Measurements from ENCODE around the gene TSGA10IP.

Gene TSGA10IP

DNA sequence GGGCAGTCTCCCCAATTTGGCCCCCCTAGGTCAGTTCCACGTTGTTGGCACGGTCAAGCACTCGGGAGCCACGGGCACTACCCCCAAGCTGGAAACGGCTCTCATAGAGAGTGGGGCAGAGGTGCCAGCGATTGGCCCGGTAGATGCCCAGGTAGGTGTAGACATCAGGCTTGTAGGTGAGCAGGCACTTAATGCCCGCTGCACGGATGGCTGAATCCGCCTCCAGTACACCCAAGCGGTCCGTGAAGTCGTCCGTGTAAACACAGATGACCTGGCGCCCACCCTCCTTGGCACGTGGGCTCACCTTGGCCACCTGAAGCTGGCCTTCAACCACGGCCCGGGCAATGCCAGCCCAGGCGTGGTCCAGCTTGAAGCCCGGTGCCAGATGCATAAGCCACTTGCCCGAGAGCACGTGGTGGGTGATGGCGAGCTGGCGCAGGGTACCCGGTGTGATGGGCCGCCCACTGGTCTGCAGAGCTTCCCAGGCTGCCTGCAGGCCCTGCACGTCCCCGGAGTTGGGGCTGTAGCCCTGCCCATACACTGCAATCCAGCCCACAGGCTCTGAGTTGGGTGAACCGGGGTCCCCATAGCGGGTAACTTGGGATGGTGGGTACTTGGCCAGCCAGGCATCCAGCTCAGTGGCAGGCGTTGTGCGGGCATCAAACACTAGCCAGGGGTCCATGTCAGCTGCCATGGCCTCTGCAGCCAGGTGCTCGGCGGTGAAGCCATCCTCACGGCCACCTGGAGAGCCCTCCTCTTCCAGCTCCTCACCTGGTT is 27.7 kb upstream of the TSGA10IP start:
- DNase-seq (ENCODE audit: low read depth, low spot score), result no peak

DNA sequence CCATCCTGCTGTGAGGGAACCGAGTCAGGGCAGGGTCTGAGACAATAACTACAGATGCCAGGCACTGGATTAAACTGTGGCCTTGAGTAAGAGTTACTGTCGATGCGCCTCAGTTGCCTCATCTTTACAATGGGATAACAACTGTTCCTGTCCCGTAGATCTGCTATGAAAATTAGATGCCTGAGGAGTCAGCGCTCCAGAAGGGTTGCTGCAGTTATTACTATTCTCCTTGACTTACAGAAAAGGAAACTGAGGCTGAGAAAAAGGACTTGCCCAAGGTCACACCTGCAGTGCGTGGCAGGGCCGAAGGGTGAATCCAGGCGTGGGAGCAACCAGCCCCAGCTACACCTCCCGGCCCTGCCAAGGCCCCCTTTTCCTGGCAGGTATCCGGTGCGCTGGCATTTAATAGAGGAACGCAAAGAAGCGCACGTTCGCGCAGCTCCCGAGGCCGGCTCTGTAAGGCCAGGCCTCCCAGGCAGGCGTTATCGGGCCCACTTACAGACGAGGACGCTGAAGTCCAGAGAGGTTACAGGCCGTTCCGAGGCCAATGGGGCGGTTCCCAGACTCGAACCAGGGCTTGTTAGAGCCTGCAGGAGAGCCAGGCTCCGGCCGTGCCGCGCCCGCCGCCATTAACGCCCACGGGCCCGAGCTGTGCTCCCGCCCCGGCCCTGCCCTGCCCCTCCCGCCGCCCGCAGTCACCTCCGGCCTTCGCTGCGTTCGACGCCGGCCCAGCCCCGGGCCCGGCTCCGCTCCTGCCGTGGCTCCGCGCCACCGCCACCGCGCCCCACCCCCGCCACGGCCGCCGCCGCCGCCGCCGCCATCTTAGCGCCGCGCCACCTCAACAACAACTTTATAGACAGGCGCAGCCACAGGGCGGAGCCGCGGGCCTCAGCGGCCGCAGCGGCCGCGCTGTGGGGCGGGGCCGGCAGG is 26.8 kb upstream of the TSGA10IP start, which contains the start of gene C11orf68:
TSS of gene C11orf68 (minus strand) at position 852 of the 930 bp plus-strand sequence. CDS start at position 821, 31 bp downstream.
- peak; percentile 63 for DNase-seq (ENCODE audit: low read depth, low spot score)

DNA sequence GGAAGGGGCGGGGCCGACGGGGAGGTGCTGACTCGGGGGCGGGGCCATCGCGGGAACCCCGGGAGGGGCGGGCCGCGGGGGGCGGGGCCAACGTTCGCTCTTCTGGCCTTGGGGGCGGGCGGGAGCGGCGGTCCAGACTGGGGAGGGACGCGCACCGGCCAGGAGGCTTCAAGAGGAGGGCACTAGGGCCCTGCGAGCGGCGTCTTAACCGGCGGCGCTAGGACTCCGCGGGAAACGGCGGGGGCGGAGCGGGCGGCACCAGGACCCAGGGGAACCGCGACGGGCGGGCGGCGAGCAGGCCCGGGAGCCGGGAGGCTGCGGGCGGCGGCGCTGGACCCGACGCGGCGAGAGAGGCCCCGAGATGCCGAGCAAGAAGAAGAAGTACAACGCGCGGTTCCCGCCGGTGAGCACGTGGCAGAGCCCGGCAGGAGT is 26.1 kb upstream of the TSGA10IP start, which contains the start of gene DRAP1:
TSS of gene DRAP1 (plus strand) at position 286 of the 432 bp plus-strand sequence. CDS start at position 362, 76 bp downstream.
- DNase-seq (ENCODE audit: low read depth, low spot score), result peak; percentile 100

DNA sequence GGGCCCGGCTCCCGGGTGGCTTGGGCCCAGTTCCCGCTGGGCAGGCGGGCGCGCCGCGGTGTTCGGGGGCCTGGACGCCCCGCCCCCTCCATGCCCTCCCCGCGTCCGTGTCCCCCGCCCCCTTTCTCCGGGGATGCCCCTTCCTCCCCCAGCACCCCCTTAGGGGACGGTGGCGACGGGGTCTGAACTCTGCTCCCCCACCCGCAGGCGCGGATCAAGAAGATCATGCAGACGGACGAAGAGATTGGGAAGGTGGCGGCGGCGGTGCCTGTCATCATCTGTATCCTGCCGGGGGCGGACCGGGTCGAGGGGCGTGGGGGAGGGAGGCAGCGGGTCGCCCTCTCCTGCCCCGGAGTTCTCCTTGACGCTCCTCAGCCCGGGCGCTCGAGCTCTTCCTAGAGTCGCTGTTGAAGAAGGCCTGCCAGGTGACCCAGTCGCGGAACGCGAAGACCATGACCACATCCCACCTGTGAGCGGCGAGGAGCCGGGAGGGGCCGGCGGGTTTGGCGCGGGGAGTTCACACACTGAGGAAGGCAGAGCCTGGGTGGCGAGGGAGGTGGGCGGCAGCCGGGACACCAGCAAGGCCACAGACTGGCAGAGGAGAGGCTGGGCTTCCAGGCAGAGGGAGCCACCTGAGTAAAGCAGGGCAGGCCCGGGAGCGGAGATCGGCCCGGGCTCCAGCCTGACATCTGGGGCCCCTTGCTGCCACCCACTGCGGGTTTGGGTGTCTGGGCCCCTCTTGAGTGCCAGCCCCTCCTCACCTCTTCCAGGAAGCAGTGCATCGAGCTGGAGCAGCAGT is 25.5 kb upstream of the TSGA10IP start:
- peak; percentile 54 for DNase-seq (ENCODE audit: low read depth, low spot score)

DNA sequence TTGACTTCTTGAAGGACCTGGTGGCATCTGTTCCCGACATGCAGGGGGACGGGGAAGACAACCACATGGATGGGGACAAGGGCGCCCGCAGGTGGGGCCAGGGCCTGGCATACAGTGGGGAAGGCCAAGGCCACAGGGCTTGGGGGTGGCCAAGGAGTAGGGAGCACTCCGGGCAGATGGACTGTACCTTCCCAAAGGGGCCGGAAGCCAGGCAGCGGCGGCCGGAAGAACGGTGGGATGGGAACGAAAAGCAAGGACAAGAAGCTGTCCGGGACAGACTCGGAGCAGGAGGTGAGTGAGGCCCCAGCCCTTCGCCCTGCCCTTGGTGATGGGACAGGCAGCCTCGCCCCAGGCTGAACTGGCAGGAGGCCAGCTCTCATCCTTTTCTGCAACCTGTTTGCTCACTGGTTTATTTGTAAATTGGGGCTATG is 24.9 kb upstream of the TSGA10IP start:
- no peak for DNase-seq (ENCODE audit: low read depth, low spot score)

DNA sequence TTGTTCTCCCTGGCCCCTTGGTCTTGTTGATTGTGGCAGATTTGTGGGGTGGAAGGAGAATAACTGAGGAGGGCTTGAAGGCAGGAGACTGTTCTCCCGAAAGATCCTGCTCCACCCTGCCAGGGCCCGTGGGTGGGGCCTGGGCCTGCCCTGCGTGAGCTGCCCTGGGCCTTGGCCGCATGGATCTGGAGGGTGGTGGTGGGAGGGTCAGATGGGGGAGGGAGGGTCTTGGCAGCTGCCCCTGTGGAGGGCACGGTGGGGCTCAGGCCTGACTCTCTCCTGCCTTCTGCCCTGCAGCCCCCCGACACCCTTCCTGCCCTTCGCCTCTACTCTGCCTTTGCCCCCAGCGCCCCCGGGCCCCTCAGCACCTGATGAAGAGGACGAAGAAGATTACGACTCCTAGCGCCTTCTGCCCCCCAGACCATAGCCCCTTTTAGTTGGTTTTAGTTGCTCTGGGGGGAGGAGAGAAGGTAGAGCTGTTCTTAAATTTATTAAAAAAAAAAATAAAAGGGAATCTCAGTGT is 24.2 kb upstream of the TSGA10IP start:
- DNase-seq (ENCODE audit: low read depth, low spot score), result no peak

DNA sequence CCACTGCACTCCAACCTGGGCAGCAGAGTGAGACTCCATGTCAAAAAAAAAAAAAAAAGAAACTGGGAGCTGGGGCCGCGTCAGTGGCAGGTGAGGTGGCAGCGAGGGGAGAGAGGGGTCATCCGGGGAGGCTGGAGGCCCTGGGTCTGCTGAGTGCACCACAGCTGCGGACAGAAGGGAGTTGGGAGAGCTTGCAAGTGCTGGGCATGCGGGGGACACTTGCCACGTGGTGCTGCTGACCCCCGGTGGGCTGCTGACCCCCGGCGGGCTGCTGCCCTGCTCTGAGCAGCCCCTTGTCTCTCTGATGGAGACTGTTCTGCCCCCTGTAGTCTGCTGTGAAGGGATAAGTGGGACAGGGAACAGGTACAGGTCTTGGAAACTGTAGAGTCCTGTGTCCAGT is 23.4 kb upstream of the TSGA10IP start:
- no peak for DNase-seq (ENCODE audit: low read depth, low spot score)

DNA sequence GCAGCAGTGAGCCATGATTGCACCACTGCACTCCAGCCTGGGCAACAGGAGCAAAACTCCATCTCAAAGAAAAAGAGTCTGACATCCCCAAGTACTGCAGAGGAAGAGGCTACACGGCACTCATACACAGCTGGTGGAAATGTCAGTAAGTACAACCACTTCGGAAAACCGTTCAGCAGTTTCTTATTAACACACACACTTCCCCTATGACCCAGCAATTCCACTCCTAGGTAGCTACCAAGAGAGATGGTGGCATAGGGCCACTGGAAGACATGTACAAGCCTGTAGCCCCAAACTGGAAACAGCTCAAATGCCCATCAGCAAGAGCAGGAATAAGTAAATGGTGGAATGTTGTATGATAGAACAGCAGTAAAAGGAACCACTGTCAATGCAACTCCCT is 22.7 kb upstream of the TSGA10IP start:
- DNase-seq (ENCODE audit: low read depth, low spot score), result no peak

DNA sequence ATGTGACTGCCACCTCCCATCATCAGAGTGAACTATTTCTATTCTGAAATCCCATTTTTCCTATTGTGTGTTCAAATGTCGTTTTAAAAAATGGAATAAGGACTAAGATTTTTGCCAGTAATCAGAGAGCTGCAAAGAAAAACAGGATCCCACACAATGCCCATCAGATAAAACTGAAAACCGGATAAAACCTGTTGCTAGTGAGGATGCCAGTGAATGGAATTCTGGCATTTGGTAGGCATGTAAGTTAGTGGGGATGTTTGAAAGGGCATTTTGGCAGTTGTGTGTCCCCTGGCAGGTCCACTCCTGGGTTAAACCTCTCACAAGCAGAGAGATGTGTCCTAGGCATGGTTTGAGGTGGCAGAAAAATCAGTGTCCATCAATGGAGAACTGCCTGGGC is 19.9 kb upstream of the TSGA10IP start:
- no peak for DNase-seq (ENCODE audit: low read depth, low spot score)

DNA sequence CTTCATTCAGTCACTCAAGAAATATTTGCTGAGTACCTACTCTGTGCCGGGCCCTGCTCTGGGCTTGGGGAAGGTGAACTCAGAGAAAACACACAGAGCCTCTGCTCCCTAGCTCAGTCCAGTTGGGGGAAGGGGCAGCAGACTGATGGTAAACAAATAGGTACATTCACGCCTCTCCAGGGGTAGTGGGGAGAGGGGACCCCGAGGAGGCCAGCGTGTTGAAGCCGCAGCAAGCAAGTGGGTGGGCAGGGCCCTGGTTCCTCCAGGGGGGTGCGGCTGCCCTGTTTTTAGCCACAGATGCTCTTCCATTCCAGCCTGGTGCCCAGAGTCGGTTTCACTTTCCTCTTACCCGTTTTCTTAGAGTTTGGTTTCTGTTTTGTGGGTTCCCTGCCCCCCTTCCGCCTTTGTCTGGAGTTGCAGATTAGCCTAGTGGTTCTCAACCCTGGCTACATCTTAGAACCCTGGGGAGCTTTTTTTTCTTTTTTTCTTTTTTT is 17.3 kb upstream of the TSGA10IP start:
- peak; percentile 39 for DNase-seq (ENCODE audit: low read depth, low spot score)

DNA sequence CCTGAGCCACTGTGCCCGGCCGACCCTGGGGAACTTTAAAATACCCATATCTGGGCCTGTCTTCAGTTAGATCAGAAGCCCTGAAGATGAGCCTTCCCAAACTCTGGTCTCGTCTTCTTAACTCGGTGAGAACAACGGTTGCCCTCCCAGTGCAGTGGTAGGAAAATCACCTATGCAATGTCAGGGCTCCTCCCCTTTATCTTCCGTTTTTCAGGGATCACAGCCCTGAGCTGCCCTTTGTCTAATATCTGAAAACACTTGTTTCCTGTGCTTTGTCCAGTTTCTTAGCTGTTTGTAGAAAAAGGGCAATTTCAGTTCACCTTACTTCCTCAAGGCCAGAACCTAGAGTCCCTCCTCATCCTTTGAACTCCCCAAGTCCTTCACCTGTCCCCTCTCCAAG is 16.6 kb upstream of the TSGA10IP start:
- DNase-seq (ENCODE audit: low read depth, low spot score), result no peak

DNA sequence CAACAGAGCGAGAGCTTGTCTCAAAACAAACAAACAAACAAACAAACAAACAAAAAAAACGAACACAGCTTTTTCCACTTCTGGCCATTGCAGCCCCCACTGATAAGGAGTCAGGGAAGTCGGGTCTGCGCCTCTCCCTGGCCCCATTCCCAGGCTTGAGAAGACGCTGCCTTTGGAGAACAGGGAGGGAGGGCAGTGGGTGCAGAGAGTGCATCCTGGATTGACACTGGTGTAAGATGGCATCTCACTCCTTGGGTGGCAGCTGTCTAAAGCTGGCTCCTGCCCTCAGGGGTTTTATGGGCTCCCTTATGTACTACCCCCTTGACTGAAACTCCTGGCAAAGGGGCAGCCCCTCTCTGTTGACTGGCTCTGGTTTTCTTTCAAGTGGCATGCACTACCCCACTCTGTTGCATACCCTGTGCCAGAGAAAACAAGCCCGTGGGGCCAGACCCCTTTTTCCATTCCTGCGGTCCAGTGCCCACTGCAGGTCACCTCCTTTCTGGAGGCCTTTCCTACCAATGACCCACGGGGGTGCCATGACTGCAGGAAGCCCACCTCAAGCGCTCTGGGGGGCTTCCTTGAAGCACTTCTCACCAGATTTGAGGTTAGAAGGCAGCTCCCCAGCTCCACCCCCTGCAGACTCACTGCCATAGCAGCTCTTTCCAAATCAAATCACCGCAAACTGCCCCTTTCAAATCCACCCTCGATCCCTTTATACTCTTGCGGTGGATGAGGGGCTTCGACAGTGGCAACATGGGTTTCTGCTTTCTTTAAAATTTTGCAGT is 13.3 kb upstream of the TSGA10IP start:
- DNase-seq (ENCODE audit: low read depth, low spot score), result no peak

DNA sequence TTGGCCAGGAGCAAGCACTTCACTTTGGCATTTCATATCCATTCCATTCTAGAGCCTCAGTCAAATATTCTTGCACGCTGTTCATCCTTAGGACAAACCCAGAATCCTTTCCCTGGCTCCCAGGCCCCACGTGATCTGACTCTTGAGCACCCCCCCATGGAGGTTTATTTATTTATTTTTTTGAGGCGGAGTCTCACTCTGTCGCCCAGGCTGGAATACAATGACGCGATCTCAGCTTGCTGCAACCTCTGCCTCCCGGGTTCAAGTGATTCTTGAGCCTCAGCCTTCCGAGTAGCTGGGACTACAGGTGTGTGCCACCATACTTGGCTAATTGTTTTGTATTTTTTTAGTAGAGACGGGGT is 12.7 kb upstream of the TSGA10IP start:
- DNase-seq (ENCODE audit: low read depth, low spot score), result peak; percentile 18

DNA sequence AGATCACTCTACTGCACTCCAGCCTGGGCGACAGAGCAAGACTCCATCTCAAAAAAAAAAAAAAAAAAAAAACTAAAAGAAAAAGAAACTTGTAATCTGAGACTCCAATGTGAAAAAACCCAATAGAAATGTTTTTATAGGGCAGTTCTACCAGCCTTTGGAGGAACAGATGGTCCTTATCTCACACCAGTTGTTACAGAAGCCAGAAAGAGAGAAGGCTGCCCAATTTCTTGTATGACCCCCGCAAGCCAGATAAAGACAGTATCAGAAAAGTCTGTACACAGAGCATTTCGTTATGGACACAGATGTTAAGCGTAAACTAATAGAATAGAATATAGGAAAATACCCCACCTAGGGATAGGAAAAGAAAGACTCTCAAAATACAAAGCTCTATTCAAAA is 11.3 kb upstream of the TSGA10IP start:
- no peak for DNase-seq (ENCODE audit: low read depth, low spot score)

DNA sequence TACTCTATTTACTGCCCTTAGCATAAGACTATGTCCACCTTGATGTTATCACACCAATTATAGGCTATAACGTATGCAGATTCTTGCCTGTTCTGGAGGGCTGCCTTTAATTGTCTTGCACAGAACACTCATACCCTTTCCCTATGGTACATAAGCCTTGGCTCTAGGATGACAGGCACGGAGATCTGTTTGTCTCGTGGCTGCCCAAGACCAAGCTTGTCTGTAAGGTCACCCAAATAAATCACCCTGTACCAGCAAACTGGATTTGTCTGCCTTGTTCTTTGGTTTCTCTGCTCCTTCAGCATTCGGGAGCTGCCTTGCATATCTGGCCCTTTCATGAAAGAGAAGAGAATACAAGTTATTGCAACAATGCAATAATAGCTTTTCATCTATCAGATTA is 7.5 kb upstream of the TSGA10IP start:
- DNase-seq (ENCODE audit: low read depth, low spot score), result no peak

DNA sequence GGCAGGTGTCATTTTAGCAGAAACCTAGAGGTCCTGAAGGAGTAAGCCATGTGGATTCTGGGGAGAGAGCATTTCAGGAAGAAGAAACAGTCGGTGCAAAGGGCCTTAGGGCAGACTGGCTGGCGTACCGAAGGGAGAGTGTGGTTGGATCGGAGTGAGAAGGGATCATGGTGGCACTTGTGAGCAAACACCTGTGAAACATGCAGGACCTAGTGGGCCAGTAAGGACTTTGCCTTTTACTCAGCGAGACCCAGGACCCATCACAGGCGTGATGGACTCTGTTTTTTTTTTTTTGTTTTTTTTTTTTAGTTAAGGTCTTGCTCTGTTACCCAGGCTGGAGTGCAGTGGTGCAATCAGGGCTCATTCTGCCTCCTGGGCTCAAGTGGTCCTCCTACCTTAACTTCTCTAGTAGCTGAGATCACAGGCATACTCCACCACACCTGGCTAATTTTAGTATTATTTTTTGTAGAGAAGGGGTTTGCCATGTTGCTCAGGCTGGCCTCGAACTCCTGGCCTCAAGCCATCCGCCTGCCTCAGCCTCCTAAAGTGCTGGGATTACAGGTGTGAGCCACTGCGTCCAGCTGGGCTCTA is 3.5 kb upstream of the TSGA10IP start:
- no peak for DNase-seq (ENCODE audit: low read depth, low spot score)

DNA sequence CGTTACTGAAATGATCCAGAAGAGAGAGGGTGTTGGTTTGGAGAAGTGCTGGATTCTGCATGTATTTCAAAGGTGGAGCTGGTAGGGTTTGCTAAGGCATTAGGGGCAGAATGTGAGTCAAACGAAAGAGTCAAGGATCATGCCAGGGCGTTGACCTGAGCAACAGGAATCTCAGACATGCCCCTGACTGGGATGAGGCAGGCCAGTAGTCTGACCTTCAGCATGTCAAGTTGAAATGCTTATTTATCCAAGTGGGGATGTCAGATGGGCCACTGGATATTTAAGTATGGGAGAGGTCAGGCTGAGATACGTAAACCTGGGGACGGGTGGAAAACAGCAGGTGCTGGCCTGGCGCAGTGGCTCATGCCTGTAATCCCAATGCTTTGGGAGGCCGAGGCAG is 2.7 kb upstream of the TSGA10IP start:
- DNase-seq (ENCODE audit: low read depth, low spot score), result no peak

DNA sequence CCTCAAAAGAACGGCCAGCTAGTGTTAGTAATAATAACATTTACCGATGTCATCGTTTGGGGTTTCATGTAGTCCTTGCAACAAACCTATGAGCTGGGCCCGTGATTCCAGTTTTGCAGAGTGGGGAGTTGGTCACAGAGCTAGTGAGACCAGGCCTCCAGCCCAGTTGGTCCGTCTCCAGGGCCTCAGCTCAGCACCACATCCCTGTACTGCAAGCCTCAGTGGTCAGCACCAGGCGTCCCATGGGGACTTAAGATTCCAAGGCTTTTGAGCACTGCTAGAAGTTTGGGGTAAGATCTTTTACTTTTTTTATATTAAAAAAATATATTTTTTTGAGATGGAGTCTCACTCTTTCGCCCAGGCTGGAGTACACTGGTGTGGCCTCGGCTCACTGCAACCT is 1.1 kb upstream of the TSGA10IP start:
- no peak for DNase-seq (ENCODE audit: low read depth, low spot score)

DNA sequence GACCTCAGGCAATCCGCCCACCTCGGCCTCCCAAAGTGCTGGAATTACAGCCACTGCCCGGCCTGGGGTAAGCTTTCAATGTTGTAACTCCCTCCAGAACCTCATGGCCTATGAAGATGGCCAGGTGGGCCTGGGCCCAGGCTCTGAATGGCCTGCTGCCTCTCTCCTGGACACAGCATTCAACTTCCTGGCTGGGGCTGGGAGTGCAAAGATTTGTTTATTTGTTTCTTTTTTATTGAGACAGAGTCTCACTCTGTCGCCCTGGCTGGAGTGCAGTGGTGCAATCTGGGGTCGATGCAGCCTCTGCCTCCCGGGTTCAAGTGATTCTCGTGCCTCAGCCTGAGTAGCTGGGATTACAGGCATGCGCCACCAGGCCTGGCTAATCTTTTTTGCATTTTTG is 513 bp upstream of the TSGA10IP start:
- DNase-seq (ENCODE audit: low read depth, low spot score), result no peak

DNA sequence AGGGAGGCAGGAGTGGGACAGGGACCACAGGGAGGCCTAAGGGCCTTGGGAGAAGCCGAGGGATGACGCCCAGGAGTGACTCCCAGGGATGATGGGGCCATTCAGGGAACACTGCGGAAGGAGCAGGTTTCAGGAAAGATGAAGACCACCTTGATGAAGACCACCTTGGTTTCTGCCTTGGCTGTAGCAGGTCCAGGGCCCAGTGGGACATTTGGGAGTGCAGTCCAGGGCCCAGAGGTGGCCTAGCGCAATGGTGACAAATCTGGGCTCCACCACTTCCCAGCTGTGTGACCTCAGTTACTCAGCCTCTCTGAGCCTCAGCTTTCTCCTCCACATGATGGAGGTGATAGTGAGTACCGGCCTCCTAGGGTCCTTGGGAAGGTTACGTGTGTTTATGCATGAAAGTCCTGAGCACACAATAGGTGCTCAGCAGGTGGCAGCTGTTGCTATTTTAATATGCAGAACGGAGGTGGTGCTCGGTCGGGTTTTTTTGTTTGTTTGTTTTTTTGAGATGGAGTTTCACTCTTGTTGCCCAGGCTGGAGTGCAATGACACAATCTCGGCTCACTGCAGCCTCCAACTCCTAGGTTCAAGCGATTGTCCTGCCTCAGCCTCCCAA is 770 bp downstream of the TSGA10IP start:
- no peak for DNase-seq (ENCODE audit: low read depth, low spot score)
